HG02759 (cell line): ENCODE data around the gene WFDC9.
"Not testable (repeated sequence)": the region's sequence is repeated elsewhere in the genome, so short reads cannot be mapped to it uniquely, and the experiment has no call there.

Source experiments
- ATAC-seq: cut with Tn5 transposase; IDR thresholded peaks from one replicate; pipeline ENCODE4 v1.9.1; 2021; ENCODE audit warnings: mild to moderate bottlenecking, moderate library complexity; ENCODE audit not compliant: unreplicated experiment

The WFDC9 gene

GRCh38 chr20:45593498-45593897 is 37.6 kb downstream of the WFDC9 start:
- ATAC-seq: no peak

GRCh38 chr20:45592574-45593189 is 38.4 kb downstream of the WFDC9 start:
- no peak for ATAC-seq

- no peak for ATAC-seq
Observed at GRCh38 chr20:45589725-45590124, 41.4 kb downstream of the WFDC9 start.

GRCh38 chr20:45588800-45589199 is 42.3 kb downstream of the WFDC9 start:
- ATAC-seq: no peak

- ATAC-seq: not testable (repeated sequence)
Observed at GRCh38 chr20:45585986-45586385, 45.1 kb downstream of the WFDC9 start.

- not testable (repeated sequence) for ATAC-seq
Observed at GRCh38 chr20:45584294-45584693, 46.8 kb downstream of the WFDC9 start.

- no peak for ATAC-seq
Observed at GRCh38 chr20:45583502-45583901, 47.6 kb downstream of the WFDC9 start.

GRCh38 chr20:45581702-45582101 is 49.4 kb downstream of the WFDC9 start:
- no peak for ATAC-seq

GRCh38 chr20:45579184-45579583 is 51.9 kb downstream of the WFDC9 start, which contains the start of gene WFDC8:
WFDC8 (minus strand) TSS chr20:45579284; CDS start chr20:45579247, 37 bp downstream.
- no peak for ATAC-seq

GRCh38 chr20:45578231-45578630 is 52.9 kb downstream of the WFDC9 start:
- ATAC-seq: no peak

GRCh38 chr20:45576995-45577394 is 54.1 kb downstream of the WFDC9 start:
- ATAC-seq: no peak

GRCh38 chr20:45575931-45576330 is 55.2 kb downstream of the WFDC9 start:
- no peak for ATAC-seq

- ATAC-seq: not testable (repeated sequence)
Observed at GRCh38 chr20:45569650-45570049, 61.4 kb downstream of the WFDC9 start.

- no peak for ATAC-seq
Observed at GRCh38 chr20:45564760-45565276, 66.3 kb downstream of the WFDC9 start.
